Activated T-helper 1 cell treated with anti-CD3 and anti-CD28 coated beads, Interleukin-2, amount 50 U/mL, for 16 hours (primary cell): ENCODE results near the gene PNCK.

Source experiments
- DNase-seq, 2 donors: peaks; one replicate each; pipeline ENCODE4 v3.0.0-alpha.2; 2020; ENCODE audit warnings: low read depth in 1 of 2, low spot score in 1 of 2

The PNCK gene

DNA sequence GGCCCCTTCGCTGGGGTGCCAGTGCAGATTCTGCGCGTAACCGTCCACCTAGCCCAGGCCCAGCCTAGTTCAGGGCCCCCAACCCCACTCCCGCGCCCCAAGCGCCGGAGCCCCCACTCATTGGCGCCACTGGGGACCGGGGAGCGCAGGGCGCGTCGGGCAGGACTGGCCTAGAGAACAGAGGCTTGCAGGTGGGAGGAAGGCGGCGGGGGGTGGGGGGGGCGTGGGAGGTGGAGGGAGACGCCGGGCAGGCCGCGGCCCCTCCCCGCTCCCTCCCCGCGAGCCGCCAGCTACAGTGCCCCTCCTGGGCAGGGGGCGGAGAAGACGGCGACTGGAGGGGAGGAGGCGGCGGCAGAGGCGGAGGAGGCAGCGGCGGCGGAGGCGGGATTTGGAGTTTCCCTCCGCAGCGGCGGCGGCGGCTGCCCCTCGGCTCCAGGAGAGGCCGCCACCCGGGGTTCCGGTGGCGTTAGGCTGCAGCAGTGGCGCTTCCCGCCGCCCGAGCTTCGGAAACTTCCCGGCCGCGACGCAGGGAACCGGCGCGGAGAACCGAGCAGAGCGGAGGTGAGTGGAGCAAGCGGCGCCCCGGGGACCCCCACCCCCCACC lies 31.5 kb downstream of the PNCK start:
- no peak for DNase-seq

- no peak for DNase-seq
Measured at GRCh38 chrX:153641627-153642026, 32.0 kb downstream of the PNCK start.

DNA sequence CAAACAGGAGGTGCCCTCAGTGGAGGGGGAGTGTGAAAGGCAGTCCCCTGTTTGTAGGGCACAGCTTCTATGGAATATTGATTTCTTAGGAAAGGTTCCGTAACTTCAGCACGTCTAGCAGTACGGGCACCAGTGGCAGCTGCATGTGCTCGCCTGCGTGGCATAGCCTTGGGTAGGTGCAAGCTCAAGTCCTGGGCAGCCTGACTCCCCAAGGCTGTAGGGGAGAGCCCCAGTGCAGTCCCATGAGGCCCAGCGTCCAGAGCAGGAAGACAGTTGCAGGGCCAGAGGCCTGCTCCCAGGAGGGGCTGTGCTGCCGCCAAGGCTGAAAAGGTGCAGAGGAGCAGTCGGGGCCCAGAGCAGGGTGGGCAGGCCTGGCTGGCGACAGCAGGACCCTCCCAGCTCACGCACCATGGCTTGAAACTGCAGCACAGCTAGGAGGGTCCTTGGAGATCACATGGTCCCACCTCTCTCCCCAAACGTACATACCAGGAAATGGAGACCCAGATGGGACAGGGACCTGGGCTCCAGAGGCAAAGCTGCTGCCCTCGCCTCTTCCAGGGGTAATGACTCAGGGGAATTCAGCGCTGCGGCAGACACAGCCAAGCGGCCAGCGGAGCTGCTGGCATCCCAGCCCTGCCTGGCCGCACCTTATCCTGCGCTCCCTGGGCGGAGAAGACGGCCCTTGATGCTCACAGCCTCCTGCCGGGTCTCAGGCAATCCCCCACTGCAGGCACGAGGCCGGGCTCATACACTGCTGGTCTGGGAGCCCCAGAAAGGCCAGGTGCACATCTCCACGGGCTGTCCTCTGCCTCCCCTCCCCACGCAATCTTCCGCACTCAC lies 32.7 kb downstream of the PNCK start:
- DNase-seq: no peak

- no peak for DNase-seq
Measured at GRCh38 chrX:153640045-153640686, 33.4 kb downstream of the PNCK start.

DNA sequence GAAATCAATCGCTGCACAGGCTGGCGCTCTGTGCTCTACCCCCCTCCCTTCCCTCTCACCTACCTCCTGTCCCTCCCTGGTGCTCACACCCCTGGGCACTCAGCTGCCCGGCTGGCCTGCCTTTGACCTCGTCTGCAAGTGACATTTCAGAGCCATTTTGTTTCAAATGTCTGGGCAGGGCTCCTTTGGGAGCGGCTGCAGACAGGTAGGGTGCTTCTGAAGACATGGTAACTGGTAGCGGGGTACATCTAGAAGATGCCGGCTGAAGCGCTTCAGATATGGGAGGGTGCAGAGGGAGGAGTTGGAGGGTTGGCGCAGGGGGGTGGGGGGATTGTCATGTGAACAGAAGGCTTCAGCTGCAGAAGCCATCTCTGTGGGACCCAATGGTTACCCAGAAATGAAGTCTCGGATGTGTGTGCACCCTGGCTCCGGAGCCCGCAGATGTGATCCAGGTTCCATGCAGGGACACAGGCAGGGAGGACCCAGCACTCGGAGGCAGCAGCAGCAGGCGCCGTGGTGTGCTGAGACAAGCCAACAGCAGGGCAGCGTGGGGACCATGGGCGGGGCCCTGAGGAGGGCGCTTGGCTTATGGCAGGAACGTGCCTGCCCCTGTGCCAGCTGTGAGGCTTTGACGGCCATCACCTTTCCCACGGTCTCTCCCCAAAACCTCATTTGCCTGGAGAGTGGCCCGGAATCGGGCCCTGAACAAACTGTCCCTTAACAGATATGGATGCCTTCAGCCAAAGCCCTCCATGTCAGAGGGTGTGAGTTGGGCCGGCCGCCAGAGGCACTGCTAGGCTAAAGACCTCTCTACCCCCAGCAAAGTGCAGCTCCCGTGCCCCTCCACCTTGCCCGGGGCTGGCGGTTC lies 34.2 kb downstream of the PNCK start:
- no peak for DNase-seq

GRCh38 chrX:153638436-153639176 lies 35.0 kb downstream of the PNCK start:
- DNase-seq: no peak

- DNase-seq: no peak
Measured at GRCh38 chrX:153638041-153638371, 35.6 kb downstream of the PNCK start.

DNA sequence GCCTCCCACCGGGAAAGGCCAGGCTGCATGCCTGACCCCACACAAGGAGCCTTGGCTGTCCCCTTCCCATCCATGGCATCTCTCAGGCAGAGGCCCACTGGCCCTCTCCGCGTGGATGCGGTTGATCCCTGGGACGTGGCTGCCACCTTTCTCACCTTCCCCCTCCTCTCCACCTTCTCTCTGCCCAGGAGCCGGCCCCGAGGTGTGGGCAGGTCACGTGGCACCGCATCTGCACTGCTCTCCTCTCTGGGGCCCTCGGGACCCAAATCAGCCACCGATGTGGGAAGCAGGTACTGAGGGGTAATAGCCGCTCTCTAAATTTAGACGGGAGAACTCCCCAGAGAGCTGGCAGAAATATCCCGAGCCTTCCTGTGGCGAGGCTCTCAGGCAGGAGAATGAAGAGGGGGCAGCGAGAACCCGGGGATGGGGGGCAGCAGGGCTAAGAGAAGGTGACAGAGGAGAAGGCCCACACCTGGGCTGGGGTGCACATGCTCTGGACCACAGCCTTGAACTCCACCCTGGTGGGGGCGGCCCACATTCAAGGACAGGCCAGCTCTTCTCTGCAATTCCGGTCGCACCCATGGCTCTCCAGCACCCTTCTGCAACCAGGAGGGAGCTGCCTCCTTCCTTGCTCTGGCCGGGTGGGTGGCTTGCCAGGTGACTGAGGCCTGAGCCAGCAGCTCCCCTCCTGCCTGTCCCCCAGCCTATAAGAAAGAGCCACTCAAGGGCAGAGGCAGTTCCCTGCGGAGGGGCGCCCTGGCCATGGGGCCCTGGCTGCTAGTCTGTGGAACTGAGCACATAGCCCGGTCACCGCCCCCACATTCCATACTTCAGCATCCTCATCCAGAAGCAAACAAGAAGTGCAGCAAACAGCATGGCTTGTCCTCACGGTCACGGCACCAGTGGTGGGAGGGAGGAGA lies 36.2 kb downstream of the PNCK start:
- DNase-seq: no peak

- DNase-seq: no peak
Measured at GRCh38 chrX:153636716-153637115, 36.9 kb downstream of the PNCK start.

DNA sequence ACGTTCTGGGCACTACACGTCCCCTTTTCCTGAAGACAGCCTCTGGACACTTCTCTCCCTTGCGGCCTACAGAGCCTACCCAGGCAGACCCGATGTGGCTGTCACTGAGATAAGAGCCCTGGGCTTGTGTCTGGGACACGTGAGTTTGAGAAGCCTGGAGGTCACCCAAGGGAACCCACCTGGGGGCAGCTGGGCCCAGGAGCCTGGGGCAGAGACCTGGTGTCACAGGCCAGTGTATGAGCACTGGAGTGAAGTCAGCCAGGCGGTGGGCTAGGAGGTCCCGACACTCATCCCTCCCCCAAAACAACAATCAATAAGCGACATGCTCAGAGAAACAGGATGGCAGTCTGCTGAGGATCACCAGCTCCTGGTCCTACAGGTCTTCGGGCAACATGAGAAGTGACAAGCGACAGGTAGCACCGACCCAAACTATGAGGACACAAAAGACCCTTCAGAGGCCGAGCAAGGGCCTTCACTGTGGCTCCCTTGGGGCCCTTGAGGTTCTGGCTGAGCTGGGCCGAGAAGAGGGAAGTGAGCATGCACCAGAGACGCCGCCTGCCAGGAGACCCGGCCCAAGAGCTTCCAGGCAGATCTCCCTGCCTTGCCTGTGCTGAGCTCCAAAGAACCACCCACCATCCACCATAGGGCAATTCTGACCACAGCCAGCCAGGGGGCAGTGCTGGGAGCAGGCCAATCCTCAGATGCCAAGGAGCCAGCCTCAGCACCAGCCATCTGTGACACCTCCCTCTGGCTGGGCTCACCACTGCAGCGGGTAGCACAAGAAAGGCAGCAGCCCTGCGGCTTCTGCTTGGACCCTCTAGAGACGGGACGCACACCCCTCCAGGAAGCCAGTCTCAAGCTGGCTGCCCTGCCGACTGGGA lies 37.6 kb downstream of the PNCK start:
- DNase-seq: no peak

DNA sequence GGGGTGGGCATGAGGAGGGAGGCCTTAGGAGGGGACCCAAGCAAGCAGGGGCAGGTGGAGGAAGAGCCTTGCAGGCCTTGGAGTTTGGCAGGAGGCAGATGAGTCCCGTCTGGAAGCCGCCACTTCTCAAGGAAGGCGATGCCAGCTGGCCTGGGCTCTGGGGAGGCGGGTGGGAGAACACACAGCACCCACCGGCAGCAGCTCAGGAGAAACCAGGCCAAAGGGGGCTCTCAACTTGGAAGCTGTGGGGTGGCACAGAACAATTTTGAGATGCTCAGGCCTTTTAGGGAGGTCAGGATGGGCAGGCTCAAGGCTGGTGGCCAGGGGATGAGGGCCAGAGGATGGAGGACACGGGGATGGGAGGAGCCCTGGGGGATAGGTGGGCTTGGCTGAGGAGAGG lies 38.2 kb downstream of the PNCK start:
- no peak for DNase-seq

DNA sequence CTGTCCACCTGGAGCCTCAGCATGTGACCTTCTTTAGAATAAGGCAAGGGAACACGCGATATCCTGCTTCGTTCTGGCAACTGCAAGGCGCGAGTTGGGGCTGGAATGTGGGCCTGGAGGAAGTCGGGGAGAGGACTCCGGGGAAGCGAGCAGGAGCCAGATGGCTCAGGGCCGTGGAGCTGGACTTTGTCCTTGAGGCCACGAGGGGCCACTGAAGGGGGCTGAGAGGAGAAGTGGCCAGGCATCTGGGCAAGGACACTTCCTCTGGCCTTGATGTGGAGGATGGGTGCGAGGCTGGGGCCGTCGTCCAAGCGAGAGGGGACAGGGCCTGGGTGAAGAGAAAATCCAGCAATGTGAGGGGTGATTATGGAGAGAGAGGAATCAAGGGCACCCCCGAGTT lies 38.8 kb downstream of the PNCK start:
- DNase-seq: no peak

DNA sequence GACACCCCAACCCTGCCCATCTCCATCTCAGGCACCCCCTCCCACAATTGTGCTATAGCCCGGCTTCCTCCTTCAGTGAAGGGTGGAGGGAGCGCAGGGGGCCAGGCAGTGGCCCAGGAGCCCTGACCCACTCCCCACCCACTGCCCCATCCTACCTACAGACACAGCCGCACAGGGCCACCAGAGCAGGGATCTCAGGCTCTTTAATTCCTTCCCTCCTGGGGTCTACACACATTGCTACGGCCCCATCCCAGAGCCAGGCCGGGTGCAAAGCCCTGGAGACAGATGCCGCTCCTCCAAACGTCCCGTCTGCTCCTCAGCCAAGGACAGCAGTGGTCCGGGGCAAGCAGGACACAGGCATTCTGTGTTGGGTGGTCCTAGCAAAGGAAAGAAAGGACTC lies 39.4 kb downstream of the PNCK start:
- no peak for DNase-seq

DNA sequence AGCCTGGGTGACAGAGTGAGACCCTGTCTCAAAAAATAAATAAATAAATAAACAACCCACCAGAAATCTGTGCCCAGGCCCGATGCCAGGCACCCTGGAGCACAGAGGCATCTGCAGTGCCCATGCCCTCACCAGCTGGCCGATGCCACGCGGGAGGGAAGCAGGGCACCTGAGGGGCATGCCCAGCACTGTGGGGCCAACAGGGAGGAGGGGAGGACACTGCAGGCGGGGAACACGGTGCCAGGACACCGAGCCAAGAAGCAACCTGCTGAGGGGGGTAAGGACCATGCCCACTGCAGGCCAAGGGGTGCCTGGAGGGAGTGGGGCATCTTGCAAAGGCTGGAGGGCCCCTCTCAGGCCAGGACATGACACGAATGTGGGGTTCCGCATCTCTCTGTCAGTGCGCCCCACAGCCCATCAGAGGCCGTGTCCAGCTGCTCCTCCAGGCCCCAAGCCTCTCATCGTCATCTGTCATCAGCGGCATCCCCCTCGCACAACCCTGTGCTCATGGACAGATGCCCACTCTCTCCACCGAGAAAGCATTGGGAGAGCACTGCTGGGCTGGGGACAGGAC lies 39.9 kb downstream of the PNCK start:
- no peak for DNase-seq

GRCh38 chrX:153633048-153633447 lies 40.6 kb downstream of the PNCK start:
- DNase-seq: no peak

DNA sequence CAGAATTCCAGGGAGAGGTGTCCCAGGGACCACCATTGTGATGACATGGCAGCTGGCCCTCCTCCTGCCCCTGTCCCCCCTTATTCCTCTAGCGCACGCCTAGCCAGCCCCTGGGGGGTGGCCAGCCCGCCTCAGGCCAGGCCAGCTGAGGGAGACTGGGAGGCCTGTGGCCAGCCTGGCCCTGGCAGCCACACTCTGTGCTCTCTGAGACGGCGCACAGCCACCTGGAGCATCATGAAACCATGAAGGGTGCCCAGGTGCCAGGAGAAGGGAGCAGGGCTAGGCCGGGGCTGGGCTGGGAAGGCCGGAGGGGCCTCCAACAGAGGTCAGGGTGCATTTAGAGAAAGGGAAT lies 41.0 kb downstream of the PNCK start:
- no peak for DNase-seq

GRCh38 chrX:153631907-153632594 lies 41.6 kb downstream of the PNCK start:
- DNase-seq: no peak

DNA sequence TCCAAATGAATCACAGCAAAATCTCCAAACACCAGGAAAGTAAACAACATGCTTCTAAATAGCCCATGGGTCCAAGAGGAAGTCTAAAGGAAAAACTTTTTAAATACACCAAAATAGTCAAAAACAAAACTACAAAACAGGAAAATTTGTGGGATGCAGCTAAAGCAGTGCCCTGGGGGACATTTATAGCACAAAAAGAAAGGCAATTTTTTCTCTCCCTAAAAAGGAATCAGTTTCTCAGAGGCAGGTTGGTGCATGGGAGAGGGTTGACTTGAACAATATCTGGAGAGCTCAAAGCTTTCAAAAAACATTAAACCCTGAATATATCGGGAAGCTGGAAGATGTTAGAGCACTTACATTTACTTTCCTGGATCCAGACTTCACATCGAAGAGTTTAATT lies 42.3 kb downstream of the PNCK start:
- DNase-seq: no peak
